Esophagus squamous epithelium (tissue), 5 donors: ENCODE measurements around the gene CELF4. TPM values are rescaled to one million over a fixed set of nuclear protein-coding genes. Genes with fewer than 3 reads are reported as not detected.

Experiments
- DNase-seq: peaks from one replicate; lab custom pipeline; 2025; lab: John Stamatoyannopoulos, UW
- H3K27ac ChIP-seq, 4 donors: fragments of 200-600 bp; sonication (generic); one replicate each; pipeline ENCODE4 v1.5.1; 2016 to 2019; ENCODE audit warnings: mild to moderate bottlenecking in 1 of 4
- H3K27me3 ChIP-seq, 4 donors: fragments of 200-600 bp; sonication (generic); 1 replicate in 3 of 4; 2 replicates in 1 of 4; pipeline versions ENCODE4 v1.5.1 to v1.6.0; 2017 to 2021; ENCODE audit warnings: antibody characterized with exemption in 1 of 4
- H3K36me3 ChIP-seq, 3 donors: fragments of 200-600 bp; sonication (generic); one replicate each; pipeline ENCODE4 v1.5.1; 2016 to 2019
- H3K4me1 ChIP-seq, 3 donors: fragments of 200-600 bp; sonication (generic); one replicate each; pipeline ENCODE4 v1.5.1; 2017 to 2019
- H3K4me3 ChIP-seq, 4 donors: fragments of 200-600 bp; sonication (generic); 1 replicate in 3 of 4; 2 replicates in 1 of 4; pipeline ENCODE4 v1.5.1; 2016 to 2019; ENCODE audit warnings: mild to moderate bottlenecking in 2 of 4, moderate library complexity in 1 of 4
- H3K9me3 ChIP-seq, 3 donors: fragments of 200-600 bp; sonication (generic); one replicate each; pipeline ENCODE4 v1.5.1; 2016 to 2019
- CTCF ChIP-seq, 6 experiments: fragments of 450-650 bp in 4 of 6; fragments of 200-600 bp in 2 of 6; sonication (generic) in 2 of 6; IDR thresholded peaks; one replicate each; pipeline ENCODE4 v1.5.1; 2016 to 2019; ENCODE audit warnings: antibody characterized with exemption in 6 of 6, mild to moderate bottlenecking in 4 of 6, moderate library complexity in 4 of 6
- POLR2A ChIP-seq, 4 donors: fragments of 450-650 bp; IDR thresholded peaks; one replicate each; pipeline ENCODE4 v1.6.1; 2017; ENCODE audit warnings: antibody characterized with exemption in 4 of 4, mild to moderate bottlenecking in 4 of 4, moderate library complexity in 3 of 4
- WGBS, 2 donors: methylation state at CpG; one replicate each; pipeline ENCODE4 v1.1.5; 2018; 5-methylcytosine and 5-hydroxymethylcytosine counted together
- intact Hi-C: fragments of 100-400 bp; cut with DNase I; formaldehyde crosslinking; loops from one replicate; pipeline ENCODE4 v1.15.0; 2022
- total RNA-seq, 4 donors: library from RNA; depleted of rRNA; stranded (reverse); fragments of >200 nt; gene quantifications; one replicate each; pipeline ENCODE4 v1.1.0, GENCODE V29; 2016
- donor health status: DM: yes; HTN: yes; CAD: no.

CELF4 gene
- total RNA-seq, 4 donors from 2014 or later = not detected

GRCh38 chr18:37385846-37386778, 179.5 kb downstream of the CELF4 start:
- Histone ChIP-seq H3K4me3 (no peak overlapping the region), H3K9me3 (peaks cover 0 to 17% (median 0%) of the 10 kb centered on the region in 3 donors), H3K27me3 (peaks cover 0 to 53% (median 0%) of the 10 kb centered on the region in 4 donors), H3K4me1 (no peaks in the 10 kb centered on the region), H3K36me3 (no peaks in the 10 kb centered on the region), H3K27ac (no peak overlapping the region)
- intact Hi-C loops = loop anchor here (10.0 kb wide), 1 partner anchor 149 kb away; no protein-coding TSS in a partner anchor
- DNase-seq = no peak
- WGBS, 2 donors = 84 to 87% methylated on average over 9 of the region's 9 CpGs
- TF ChIP-seq CTCF (IDR thresholded peaks at IDR 0.05) = peak; percentile 49 to 78 (median 68)
- no peak for TF ChIP-seq POLR2A (IDR thresholded peaks at IDR 0.05)

DNA sequence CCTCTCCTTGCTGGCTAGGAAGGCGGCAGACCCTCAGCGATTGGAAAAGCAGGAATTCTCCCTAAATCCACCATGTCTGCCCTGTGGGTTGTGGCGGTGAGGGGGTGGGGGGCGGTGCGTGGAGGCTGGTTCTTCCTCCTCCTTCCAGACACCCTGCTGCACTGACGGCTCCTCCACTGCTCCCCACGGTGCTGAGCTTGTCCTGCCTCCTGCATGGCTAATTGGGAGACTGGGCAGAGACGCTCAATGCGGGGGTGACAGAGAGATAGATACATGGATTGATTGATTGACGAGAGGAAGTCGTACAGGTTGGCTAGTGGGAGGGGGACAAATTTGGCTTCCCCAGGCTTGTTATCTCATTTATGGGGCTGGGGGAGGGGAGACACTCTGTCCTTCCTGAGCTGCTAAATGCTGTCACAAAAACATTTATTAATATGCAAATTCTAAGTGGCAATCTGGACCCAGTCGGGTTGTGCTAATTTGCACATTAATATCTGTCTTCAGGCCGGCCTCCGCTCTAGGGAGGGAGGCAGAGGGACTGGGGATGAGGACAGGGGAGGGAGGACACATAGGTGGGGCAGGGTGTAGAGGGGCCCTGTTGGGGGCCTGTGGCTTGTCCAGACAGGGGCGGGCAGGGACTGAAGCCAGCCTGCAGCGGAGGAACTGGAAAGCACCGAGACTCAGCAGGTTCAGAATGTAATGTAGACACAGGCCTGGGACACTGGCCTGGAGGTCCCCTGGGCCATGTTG, 181.6 kb downstream of the CELF4 start:
- Histone ChIP-seq H3K4me3 (no peak overlapping the region), H3K27ac (no peak overlapping the region), H3K9me3 (peaks cover 0 to 3% (median 0%) of the 10 kb centered on the region in 3 donors), H3K4me1 (no peaks in the 10 kb centered on the region), H3K27me3 (peaks cover 0 to 53% (median 0%) of the 10 kb centered on the region in 4 donors), H3K36me3 (no peaks in the 10 kb centered on the region)
- intact Hi-C loops = loop anchor here (10.0 kb wide), 1 partner anchor 151 kb away; no protein-coding TSS in a partner anchor
- TF ChIP-seq CTCF (IDR thresholded peaks at IDR 0.05) (no peak), POLR2A (IDR thresholded peaks at IDR 0.05) (no peak)
- WGBS, 2 donors = 52 to 62% methylated on average over 5 to 10 of the region's 17 CpGs
- DNase-seq = no peak

DNA sequence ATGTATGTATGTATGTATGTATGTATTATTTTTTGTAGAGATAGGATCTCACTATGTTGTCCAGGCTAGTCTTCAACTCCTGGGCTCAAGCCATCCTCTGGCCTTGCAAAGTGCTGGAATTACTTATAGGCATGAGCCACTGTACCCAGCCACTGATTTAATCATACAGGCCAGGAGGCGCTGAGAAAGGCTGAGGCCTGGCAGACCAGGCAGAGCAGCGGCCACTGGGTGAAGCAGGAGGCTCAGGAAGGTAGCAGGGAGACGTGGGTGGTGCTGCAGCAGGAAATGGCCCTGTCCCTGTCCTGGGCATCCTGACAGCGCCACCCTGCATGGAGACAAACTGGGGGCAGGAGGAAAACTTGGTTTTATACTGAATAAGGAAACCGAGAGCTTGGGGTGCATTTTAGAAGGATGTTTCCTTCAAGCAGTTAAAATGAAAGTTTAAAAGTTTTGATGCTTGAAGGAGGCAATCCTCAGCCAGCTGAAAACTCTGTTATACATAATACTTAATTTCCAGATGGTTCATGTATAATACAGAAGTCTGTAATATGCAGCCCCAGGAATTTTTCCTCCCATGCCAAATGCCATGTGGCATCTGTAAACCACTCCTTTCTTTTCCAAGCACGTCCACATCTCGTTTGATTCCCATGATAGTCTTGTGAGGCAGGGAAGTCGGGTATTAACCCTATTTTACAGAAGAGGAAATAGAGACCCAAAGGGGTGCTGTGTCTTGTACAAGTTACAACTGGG, 182.4 kb downstream of the CELF4 start:
- intact Hi-C loops = loop anchor here (10.0 kb wide), 1 partner anchor 152 kb away; no protein-coding TSS in a partner anchor
- Histone ChIP-seq H3K36me3 (no peaks in the 10 kb centered on the region), H3K9me3 (no peaks in the 10 kb centered on the region), H3K27me3 (peaks cover 0 to 54% (median 0%) of the 10 kb centered on the region in 4 donors), H3K4me3 (no peak overlapping the region), H3K4me1 (no peaks in the 10 kb centered on the region), H3K27ac (no peak overlapping the region)
- 42% methylated on average over 8 of the region's 8 CpGs for WGBS, 2 donors
- DNase-seq = no peak
- TF ChIP-seq POLR2A (IDR thresholded peaks at IDR 0.05) (no peak), CTCF (IDR thresholded peaks at IDR 0.05) (no peak)

DNA sequence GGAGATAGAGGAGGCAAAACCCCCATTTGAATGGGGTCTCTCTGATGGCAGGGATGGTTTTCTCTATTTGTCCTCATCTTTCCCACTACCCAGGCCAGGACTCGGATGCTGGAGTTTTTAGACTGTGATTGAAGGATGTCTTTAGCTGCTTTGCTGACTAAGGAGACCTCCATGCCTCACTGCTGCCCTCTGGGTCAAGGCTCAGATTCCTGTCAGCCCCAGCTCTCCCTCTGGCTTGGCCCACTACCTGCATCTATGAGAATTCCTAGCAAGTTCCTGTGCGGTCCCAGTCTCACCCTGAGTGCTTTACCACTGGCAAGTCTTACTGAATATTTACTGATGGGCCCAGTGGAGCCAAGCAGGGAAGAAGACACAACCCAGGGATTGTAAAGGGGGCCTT, 184.0 kb downstream of the CELF4 start:
- no peak overlapping the region for H3K4me3 ChIP-seq
- intact Hi-C loops = loop anchor here (10.0 kb wide), 1 partner anchor 153 kb away; no protein-coding TSS in a partner anchor
- TF ChIP-seq CTCF (IDR thresholded peaks at IDR 0.05) (no peak), POLR2A (IDR thresholded peaks at IDR 0.05) (no peak)
- no peak for DNase-seq
- no peaks in the 10 kb centered on the region for H3K9me3 ChIP-seq
- H3K27me3 ChIP-seq = peaks cover 0 to 61% (median 0%) of the 10 kb centered on the region in 4 donors
- no peak overlapping the region for H3K27ac ChIP-seq
- WGBS, 2 donors = 94 to 100% methylated on average over 2 of the region's 2 CpGs
- no peaks in the 10 kb centered on the region for H3K36me3 ChIP-seq
- H3K4me1 ChIP-seq = no peaks in the 10 kb centered on the region
